ENCODE results near the gene NKX3-2. TPM values are rescaled to one million over a fixed set of nuclear protein-coding genes. Genes with fewer than 3 reads are reported as not detected.

Gene NKX3-2
- not detected in 2 replicates for total RNA-seq

GRCh38 chr4:13543839-13544605 is at the start of gene NKX3-2:
NKX3-2 (minus strand) TSS chr4:13544508; CDS start chr4:13544414, 94 bp downstream.

Other genes starting within 250 kb of the NKX3-2 start
- gene RAB28, start 60.2 kb downstream of the NKX3-2 start, total RNA-seq, result 15.3 and 16.6 TPM in 2 replicates
- 18.5 and 21.1 TPM in 2 replicates for gene BOD1L1, start 83.2 kb upstream of the NKX3-2 start, total RNA-seq